Transverse colon (tissue), 3 donors: ENCODE results near the gene OSBP.

Source experiments
- CTCF ChIP-seq, 5 experiments: fragments of 200-600 bp in 3 of 5; fragments of 450-650 bp in 2 of 5; sonication (generic) in 3 of 5; IDR thresholded peaks; 1 replicate in 2 of 5; 2 replicates in 3 of 5; pipeline ENCODE4 v1.5.1; 2016 to 2017; ENCODE audit warnings: antibody characterized with exemption in 5 of 5, inconsistent platforms in 3 of 5, mild to moderate bottlenecking in 2 of 5, moderate library complexity in 1 of 5
- POLR2A ChIP-seq: fragments of 450-650 bp; IDR thresholded peaks from one replicate; pipeline ENCODE4 v1.6.1; 2016; ENCODE audit warnings: antibody characterized with exemption, mild to moderate bottlenecking, moderate library complexity

GRCh38 chr11:59550842-59551658 lies 64.5 kb downstream of the OSBP start:
- TF ChIP-seq POLR2A (peak; percentile 12), CTCF (IDR thresholded peaks at IDR 0.05) (no peak)
